Neuronal stem cell (in vitro differentiated cells): ENCODE measurements around the gene RSPH6A.
A peak's percentile ranks its signal among the peaks of the same experiment; 100 is the strongest.

Source experiments
- DNase-seq: peaks from one replicate; pipeline ENCODE4 v3.0.0-alpha.2; 2013; ENCODE audit warnings: low spot score
- H2AFZ ChIP-seq: one replicate; pipeline ENCODE4 v1.6.1; 2013; ENCODE audit warnings: mild to moderate bottlenecking, low read length, inconsistent platforms
- H2AK5ac ChIP-seq: 2 replicates; pipeline ENCODE4 v1.6.1; 2013; ENCODE audit warnings: low read depth, mild to moderate bottlenecking, inconsistent platforms, low read length, moderate library complexity, mixed read lengths
- H2BK120ac ChIP-seq: 2 replicates; pipeline ENCODE4 v1.6.1; 2013; ENCODE audit warnings: low read depth, mild to moderate bottlenecking, inconsistent platforms, low read length, moderate library complexity, mixed read lengths
- H2BK12ac ChIP-seq: one replicate; pipeline ENCODE4 v1.6.1; 2013; ENCODE audit warnings: low read length, inconsistent platforms
- H2BK15ac ChIP-seq: 2 replicates; pipeline ENCODE4 v1.6.1; 2013; ENCODE audit warnings: mild to moderate bottlenecking, low read length, inconsistent platforms, mixed read lengths
- H2BK5ac ChIP-seq: one replicate; pipeline ENCODE4 v1.6.1; 2013; ENCODE audit warnings: inconsistent platforms, mild to moderate bottlenecking, low read length, moderate library complexity
- H3K14ac ChIP-seq: one replicate; pipeline ENCODE4 v1.6.1; 2013; ENCODE audit warnings: low read length, inconsistent platforms
- H3K18ac ChIP-seq: 2 replicates; pipeline ENCODE4 v1.6.1; 2013; ENCODE audit warnings: low read length, inconsistent platforms
- H3K23ac ChIP-seq: 2 replicates; pipeline ENCODE4 v1.6.1; 2013; ENCODE audit warnings: low read depth, mild to moderate bottlenecking, mixed read lengths, low read length, inconsistent platforms; ENCODE audit not compliant: poor library complexity
- H3K27ac ChIP-seq: replicated peaks from 3 replicates; pipeline ENCODE4 v1.5.1; 2013; ENCODE audit warnings: low read length, inconsistent platforms
- H3K27me3 ChIP-seq, 3 experiments: 2 replicates each; pipeline ENCODE4 v1.6.1; 2013; ENCODE audit warnings: low read length in 3 of 3, mild to moderate bottlenecking in 2 of 3, inconsistent platforms in 1 of 3, low read depth in 1 of 3, mixed read lengths in 1 of 3, moderate library complexity in 1 of 3; ENCODE audit not compliant: control insufficient read depth in 3 of 3, insufficient read depth in 3 of 3
- H3K36me3 ChIP-seq, 2 donors: replicated peaks in 1 of 2; 2 replicates each; pipeline ENCODE4 v1.6.1; 2013; ENCODE audit warnings: low read length in 2 of 2; ENCODE audit not compliant: control insufficient read depth in 2 of 2, insufficient read depth in 2 of 2
- H3K4ac ChIP-seq: 2 replicates; pipeline ENCODE4 v1.6.1; 2013; ENCODE audit warnings: inconsistent platforms, mild to moderate bottlenecking, low read length, moderate library complexity
- H3K4me1 ChIP-seq, 2 donors: 1 replicate in 1 of 2; 2 replicates in 1 of 2; pipeline ENCODE4 v1.6.1; 2013; ENCODE audit warnings: low read length in 2 of 2, low read depth in 1 of 2; ENCODE audit not compliant: control insufficient read depth in 2 of 2, insufficient read depth in 1 of 2
- H3K4me2 ChIP-seq: one replicate; pipeline ENCODE4 v1.6.1; 2013; ENCODE audit warnings: mild to moderate bottlenecking, low read length, inconsistent platforms; ENCODE audit not compliant: insufficient read depth, poor library complexity, severe bottlenecking
- H3K4me3 ChIP-seq, 2 donors: 2 replicates each; pipeline ENCODE4 v1.5.1; 2013; ENCODE audit warnings: low read length in 2 of 2, mild to moderate bottlenecking in 2 of 2, inconsistent platforms in 1 of 2, moderate library complexity in 1 of 2
- H3K79me1 ChIP-seq: one replicate; pipeline ENCODE4 v1.6.1; 2013; ENCODE audit warnings: low read depth, mild to moderate bottlenecking, inconsistent platforms, low read length, moderate library complexity
- H3K9ac ChIP-seq: one replicate; pipeline ENCODE4 v1.6.1; 2013; ENCODE audit warnings: mild to moderate bottlenecking, low read depth, low read length, inconsistent platforms; ENCODE audit not compliant: poor library complexity
- H3K9me3 ChIP-seq, 2 donors: replicated peaks in 1 of 2; 2 replicates each; pipeline versions ENCODE3 to v1.6.1; 2013; ENCODE audit warnings: low read length in 2 of 2, mild to moderate bottlenecking in 2 of 2, inconsistent platforms in 1 of 2, low read depth in 1 of 2, mixed read lengths in 1 of 2, moderate library complexity in 1 of 2; ENCODE audit not compliant: control insufficient read depth in 2 of 2, insufficient read depth in 1 of 2
- H4K8ac ChIP-seq: one replicate; pipeline ENCODE4 v1.6.1; 2013; ENCODE audit warnings: low read depth, mild to moderate bottlenecking, inconsistent platforms, low read length, moderate library complexity
- H4K91ac ChIP-seq: one replicate; pipeline ENCODE4 v1.6.1; 2013; ENCODE audit warnings: low read length, low read depth, mild to moderate bottlenecking, inconsistent platforms; ENCODE audit not compliant: poor library complexity
- WGBS, 2 donors: extraction: QIAGEN DNeasy Blood & Tissue Kit; methylation state at CpG; one replicate each; pipeline ENCODE4 v1.1.7; 2013; ENCODE audit warnings: missing lambda C conversion rate in 2 of 2, mixed read lengths in 1 of 2; ENCODE audit not compliant: insufficient read length in 2 of 2, insufficient replicate concordance in 1 of 2; ENCODE audit errors: extremely low coverage in 2 of 2; 5-methylcytosine and 5-hydroxymethylcytosine counted together

RSPH6A gene

GRCh38 chr19:45779231-45780145 lies 35.6 kb downstream of the RSPH6A start:
- peak overlapping the region in 1 of 2 donors; percentile 82 for H3K4me3 ChIP-seq

GRCh38 chr19:45778010-45778661 lies 37.0 kb downstream of the RSPH6A start:
- no peak overlapping the region for H2BK12ac ChIP-seq
- H3K9ac ChIP-seq = peak overlapping the region; percentile 60
- no peak overlapping the region for H2BK15ac ChIP-seq
- H3K79me1 ChIP-seq = no peaks in the 10 kb centered on the region
- H3K14ac ChIP-seq = no peak overlapping the region
- no peak overlapping the region for H4K8ac ChIP-seq
- no peak overlapping the region for H2BK120ac ChIP-seq
- H2AFZ ChIP-seq = no peak overlapping the region
- H3K18ac ChIP-seq = peak overlapping the region; percentile 76
- no peak overlapping the region for H3K4me2 ChIP-seq
- H3K4ac ChIP-seq = no peak overlapping the region
- peak overlapping the region; percentile 24 for H4K91ac ChIP-seq
- H3K23ac ChIP-seq = peak overlapping the region; percentile 96
- peaks cover 8 to 23% of the 10 kb centered on the region in 2 donors for H3K4me1 ChIP-seq
- no peaks in the 10 kb centered on the region for H3K9me3 ChIP-seq
- WGBS, 2 donors = no CpG with 5 or more reads among the region's 28 CpGs
- peaks cover 0 to 6% (median 0%) of the 10 kb centered on the region in 3 experiments for H3K27me3 ChIP-seq
- peak overlapping the region; percentile 60 for H2BK5ac ChIP-seq
- no peak for DNase-seq
- H3K4me3 ChIP-seq = no peak overlapping the region
- peaks cover 23 to 54% of the 10 kb centered on the region in 2 donors for H3K36me3 ChIP-seq
- peak overlapping the region; percentile 78 for H2AK5ac ChIP-seq
- no peak overlapping the region for H3K27ac ChIP-seq

More at GRCh38 chr19:45779231-45780145, 35.6 kb downstream of the RSPH6A start:
- peak overlapping the region; percentile 55 for H3K18ac ChIP-seq
- no peaks in the 10 kb centered on the region for H3K9me3 ChIP-seq
- no peak overlapping the region for H2AFZ ChIP-seq
- no peak overlapping the region for H3K14ac ChIP-seq
- H3K4me1 ChIP-seq = peaks cover 19 to 24% of the 10 kb centered on the region in 2 donors
- WGBS, 2 donors = no CpG with 5 or more reads among the region's 48 CpGs
- H2BK120ac ChIP-seq = no peak overlapping the region
- peak overlapping the region; percentile 79 for H3K4ac ChIP-seq
- H2AK5ac ChIP-seq = peak overlapping the region; percentile 79
- H2BK15ac ChIP-seq = peak overlapping the region; percentile 68
- H2BK5ac ChIP-seq = peak overlapping the region; percentile 2
- H3K27ac ChIP-seq = no peak overlapping the region
- H2BK12ac ChIP-seq = no peak overlapping the region
- peak overlapping the region; percentile 78 for H4K8ac ChIP-seq
- H3K23ac ChIP-seq = peak overlapping the region; percentile 19
- peaks cover 20 to 57% of the 10 kb centered on the region in 2 donors for H3K36me3 ChIP-seq
- H3K9ac ChIP-seq = peak overlapping the region; percentile 65
- H4K91ac ChIP-seq = no peak overlapping the region
- H3K4me2 ChIP-seq = peak overlapping the region; percentile 86
- peaks cover 0 to 6% (median 0%) of the 10 kb centered on the region in 3 experiments for H3K27me3 ChIP-seq
- peaks cover 2% of the 10 kb centered on the region for H3K79me1 ChIP-seq
- peak; percentile 95 for DNase-seq

GRCh38 chr19:45777395-45777961 lies 37.6 kb downstream of the RSPH6A start:
- H3K4me1 ChIP-seq = peaks cover 6 to 19% of the 10 kb centered on the region in 2 donors
- WGBS, 2 donors = no CpG with 5 or more reads among the region's 34 CpGs

More at GRCh38 chr19:45777395-45777961, 37.6 kb downstream of the RSPH6A start:
- Histone ChIP-seq H3K27ac (no peak overlapping the region), H3K27me3 (peaks cover 0 to 6% (median 0%) of the 10 kb centered on the region in 3 experiments), H4K8ac (peak overlapping the region; percentile 32), H3K4me3 (no peak overlapping the region), H3K9me3 (no peaks in the 10 kb centered on the region), H2AFZ (no peak overlapping the region), H3K18ac (no peak overlapping the region), H3K4me2 (no peak overlapping the region), H2BK5ac (peak overlapping the region; percentile 60), H3K79me1 (no peaks in the 10 kb centered on the region), H4K91ac (peak overlapping the region; percentile 24), H3K4ac (peak overlapping the region; percentile 48), H3K14ac (no peak overlapping the region), H3K36me3 (peaks cover 28 to 59% of the 10 kb centered on the region in 2 donors), H3K9ac (peak overlapping the region; percentile 3), H2BK120ac (no peak overlapping the region), H2AK5ac (no peak overlapping the region), H2BK15ac (no peak overlapping the region), H2BK12ac (no peak overlapping the region), H3K23ac (peak overlapping the region; percentile 96)
- no peak for DNase-seq
